ENCODE data around the gene NAA80. TPM values are rescaled to one million over a fixed set of nuclear protein-coding genes. Genes with fewer than 3 reads are reported as not detected.
"Not testable (repeated sequence)": the region's sequence is repeated elsewhere in the genome, so short reads cannot be mapped to it uniquely, and the experiment has no call there.

Gene NAA80
- total RNA-seq, 1 donor from 2014 or later = 20.7 TPM

GRCh38 chr3:50319181-50319893 is 20.1 kb upstream of the NAA80 start:
- ATAC-seq (no peak), DNase-seq (ENCODE audit: low spot score) (no peak)
- intact Hi-C loops (cut with DNase I) = no loop called here

- DNase-seq (ENCODE audit: low spot score) (no peak), ATAC-seq (no peak)
- intact Hi-C loops (cut with DNase I) = no loop called here
Measured at GRCh38 chr3:50318615-50319014, 19.4 kb upstream of the NAA80 start.

- ATAC-seq (no peak), DNase-seq (ENCODE audit: low spot score) (no peak)
- intact Hi-C loops (cut with DNase I) = no loop called here
Measured at GRCh38 chr3:50318163-50318562, 19.0 kb upstream of the NAA80 start.

- DNase-seq (ENCODE audit: low spot score) = no peak
- intact Hi-C loops (cut with DNase I) = no loop called here
Measured at GRCh38 chr3:50317300-50317699, 18.1 kb upstream of the NAA80 start.

GRCh38 chr3:50316657-50317242 is 17.5 kb upstream of the NAA80 start:
- ATAC-seq (no peak), DNase-seq (ENCODE audit: low spot score) (no peak)

More at GRCh38 chr3:50317300-50317699, 18.1 kb upstream of the NAA80 start:
- ATAC-seq = no peak

GRCh38 chr3:50314816-50315215 is 15.6 kb upstream of the NAA80 start:
- no peak for DNase-seq (ENCODE audit: low spot score)
- ATAC-seq = no peak
- intact Hi-C loops (cut with DNase I) = no loop called here

More at GRCh38 chr3:50316657-50317242, 17.5 kb upstream of the NAA80 start:
- intact Hi-C loops (cut with DNase I) = no loop called here

GRCh38 chr3:50314342-50314741 is 15.1 kb upstream of the NAA80 start:
- no peak for ATAC-seq
- no peak for DNase-seq (ENCODE audit: low spot score)
- intact Hi-C loops (cut with DNase I) = no loop called here

GRCh38 chr3:50312041-50312440 is 12.8 kb upstream of the NAA80 start:
- intact Hi-C loops (cut with DNase I); ATAC-seq; DNase-seq (ENCODE audit: low spot score): not testable (repeated sequence)

- intact Hi-C loops (cut with DNase I) = no loop called here
- no peak for DNase-seq (ENCODE audit: low spot score)
- ATAC-seq = no peak
Measured at GRCh38 chr3:50304601-50305000, 5.4 kb upstream of the NAA80 start.

GRCh38 chr3:50303013-50303815 is 4.0 kb upstream of the NAA80 start, which contains the start of gene HYAL1:
Gene HYAL1, minus strand, starts transcription at chr3:50303574. Its CDS starts 618 bp downstream, at chr3:50302956.
- peak; percentile 86 for DNase-seq (ENCODE audit: low spot score)
- intact Hi-C loops (cut with DNase I) = no loop called here
- ATAC-seq = peak; percentile 57

GRCh38 chr3:50302095-50303012 is 3.1 kb upstream of the NAA80 start:
- DNase-seq (ENCODE audit: low spot score) (no peak), ATAC-seq (no peak)
- intact Hi-C loops (cut with DNase I) = no loop called here

GRCh38 chr3:50300681-50301254 is 1.6 kb upstream of the NAA80 start:
- DNase-seq (ENCODE audit: low spot score) (no peak), ATAC-seq (no peak)
- intact Hi-C loops (cut with DNase I) = no loop called here

GRCh38 chr3:50299929-50300680 is 900 bp upstream of the NAA80 start:
- ATAC-seq (peak; percentile 5), DNase-seq (ENCODE audit: low spot score) (no peak)
- intact Hi-C loops (cut with DNase I) = no loop called here

- DNase-seq (ENCODE audit: low spot score) (no peak), ATAC-seq (no peak)
- intact Hi-C loops (cut with DNase I) = no loop called here
Measured at GRCh38 chr3:50299638-50299928, 378 bp upstream of the NAA80 start.

GRCh38 chr3:50297896-50298725 is 1.1 kb downstream of the NAA80 start:
- intact Hi-C loops (cut with DNase I) = no loop called here
- ATAC-seq = no peak
- no peak for DNase-seq (ENCODE audit: low spot score)

GRCh38 chr3:50297384-50297775 is 1.8 kb downstream of the NAA80 start:
- no peak for ATAC-seq
- intact Hi-C loops (cut with DNase I) = no loop called here

GRCh38 chr3:50296721-50297383 is 2.4 kb downstream of the NAA80 start:
- ATAC-seq (no peak), DNase-seq (ENCODE audit: low spot score) (no peak)
- intact Hi-C loops (cut with DNase I) = no loop called here

More at GRCh38 chr3:50297384-50297775, 1.8 kb downstream of the NAA80 start:
- DNase-seq (ENCODE audit: low spot score) = peak; percentile 73
